GM23338 (cell line): ENCODE measurements around the gene MROH7. TPM values are rescaled to one million over a fixed set of nuclear protein-coding genes. Genes with fewer than 3 reads are reported as not detected.

Experiments used
- ATAC-seq: fragments of 200-7000 bp; cut with Tn5 transposase; 3 replicates; pipeline ENCODE4 v1.9.1; 2020
- DNase-seq: peaks from one replicate; pipeline ENCODE4 v3.0.0-alpha.2; 2015; ENCODE audit warnings: low spot score
- H2AFZ ChIP-seq: fragments of 200-600 bp; sonication (generic); 2 replicates; pipeline ENCODE4 v1.8.0; 2016; ENCODE audit warnings: antibody characterized with exemption, mild to moderate bottlenecking, moderate library complexity
- H3F3A ChIP-seq: fragments of 200-600 bp; sonication (generic); replicated peaks from 2 replicates; pipeline ENCODE4 v1.8.0; 2017; ENCODE audit warnings: antibody characterized with exemption, mixed run types, low read depth
- H3K27ac ChIP-seq: fragments of 200-600 bp; sonication (generic); 2 replicates; pipeline ENCODE4 v1.6.1; 2016; ENCODE audit warnings: low read depth
- H3K27me3 ChIP-seq: fragments of 200-600 bp; sonication (generic); 2 replicates; pipeline ENCODE4 v1.8.0; 2016; ENCODE audit warnings: mild to moderate bottlenecking, mixed run types, moderate library complexity; ENCODE audit not compliant: insufficient read depth
- H3K36me3 ChIP-seq: fragments of 200-600 bp; sonication (generic); 2 replicates; pipeline ENCODE4 v1.8.0; 2016; ENCODE audit warnings: mild to moderate bottlenecking; ENCODE audit not compliant: insufficient read depth
- H3K4me1 ChIP-seq: fragments of 200-600 bp; sonication (generic); 2 replicates; pipeline ENCODE4 v1.8.0; 2016; ENCODE audit warnings: mild to moderate bottlenecking, moderate library complexity; ENCODE audit not compliant: insufficient read depth
- H3K4me2 ChIP-seq: fragments of 200-600 bp; sonication (generic); 2 replicates; pipeline ENCODE4 v1.7.1; 2017; ENCODE audit warnings: mixed run types
- H3K4me3 ChIP-seq: fragments of 200-600 bp; sonication (generic); 2 replicates; pipeline ENCODE4 v1.6.1; 2016; ENCODE audit warnings: mixed run types
- H3K79me2 ChIP-seq: fragments of 200-600 bp; sonication (generic); replicated peaks from 2 replicates; pipeline ENCODE4 v1.8.0; 2017; ENCODE audit warnings: mild to moderate bottlenecking; ENCODE audit not compliant: insufficient read depth
- H3K9me2 ChIP-seq: fragments of 200-600 bp; sonication (generic); 2 replicates; pipeline ENCODE4 v1.8.0; 2017; ENCODE audit not compliant: insufficient read depth
- H4K20me1 ChIP-seq: fragments of 200-600 bp; sonication (generic); replicated peaks from 2 replicates; pipeline ENCODE4 v1.8.0; 2017; ENCODE audit warnings: mild to moderate bottlenecking; ENCODE audit not compliant: insufficient read depth
- H3K27ac Mint-ChIP-seq: 2 replicates; pipeline ENCODE4 v1.8.0; 2020; ENCODE audit warnings: inconsistent platforms, mild to moderate bottlenecking, moderate library complexity, mixed read lengths
- H3K27me3 Mint-ChIP-seq: 3 replicates; pipeline ENCODE4 v1.8.0; 2022; ENCODE audit warnings: low read depth, mild to moderate bottlenecking, moderate library complexity, mixed read lengths, inconsistent platforms; ENCODE audit not compliant: insufficient read depth, poor library complexity
- H3K36me3 Mint-ChIP-seq: 3 replicates; pipeline ENCODE4 v1.8.0; 2021; ENCODE audit warnings: low read depth, mild to moderate bottlenecking, inconsistent platforms, moderate library complexity, mixed read lengths
- H3K4me1 Mint-ChIP-seq: 3 replicates; pipeline ENCODE4 v1.8.0; 2020; ENCODE audit warnings: mild to moderate bottlenecking, inconsistent platforms, mixed read lengths
- H3K4me3 Mint-ChIP-seq: 3 replicates; pipeline ENCODE4 v1.8.0; 2021; ENCODE audit warnings: moderate library complexity, mild to moderate bottlenecking, inconsistent platforms, mixed read lengths
- H3K9me3 Mint-ChIP-seq: 3 replicates; pipeline ENCODE4 v1.8.0; 2020; ENCODE audit warnings: moderate library complexity, mild to moderate bottlenecking, inconsistent platforms, mixed read lengths
- EZH2 ChIP-seq: fragments of 200-600 bp; sonication (generic); IDR thresholded peaks from one replicate; pipeline ENCODE4 v1.8.0; 2017; ENCODE audit warnings: antibody characterized with exemption, mild to moderate bottlenecking, low read depth; ENCODE audit not compliant: unreplicated experiment
- EZH2phosphoT487 ChIP-seq: fragments of 200-600 bp; sonication (generic); IDR thresholded peaks from one replicate; pipeline ENCODE4 v1.8.1; 2018; ENCODE audit warnings: antibody characterized with exemption; ENCODE audit not compliant: unreplicated experiment
- JUNB ChIP-seq: IDR thresholded peaks from one replicate; pipeline ENCODE4 v1.6.1; 2016; ENCODE audit warnings: antibody characterized with exemption; ENCODE audit not compliant: unreplicated experiment
- NANOG ChIP-seq: IDR thresholded peaks from 2 replicates; pipeline ENCODE4 v1.6.1; 2016; ENCODE audit warnings: antibody characterized with exemption, borderline replicate concordance
- POLR2AphosphoS5 ChIP-seq: IDR thresholded peaks from 2 replicates; pipeline ENCODE4 v1.6.1; 2016; ENCODE audit warnings: antibody characterized with exemption, low read depth
- STAT1 ChIP-seq: IDR thresholded peaks from one replicate; pipeline ENCODE4 v1.6.1; 2016; ENCODE audit warnings: antibody characterized with exemption; ENCODE audit not compliant: unreplicated experiment
- ZNF331 ChIP-seq: fragments of 250-450 bp; sonication (Bioruptor Pico); IDR thresholded peaks from 2 replicates; pipeline ENCODE4 v1.5.0; 2020; ENCODE audit warnings: low read depth, mild to moderate bottlenecking, moderate library complexity
- polyA plus RNA-seq: library from polyadenylated mRNA; unstranded; fragments of >200 nt; fragmentation: Nextera tagmentation; extraction: Ambion mirVana; gene quantifications from 2 replicates; pipeline ENCODE4 v1.2.1, GENCODE V29; 2016
- total RNA-seq: library from RNA; depleted of rRNA; stranded (reverse); fragments of >200 nt; shearing (Covaris generic); gene quantifications from 2 replicates; pipeline ENCODE4 v1.2.3, GENCODE V29; 2014
- TF ChIP-seq, protein P1 (sequence below): IDR thresholded peaks from one replicate; pipeline ENCODE4 v1.6.1; 2018; ENCODE audit warnings: antibody characterized with exemption; ENCODE audit not compliant: unreplicated experiment
- TF ChIP-seq, protein P2 (sequence below): IDR thresholded peaks from 2 replicates; pipeline ENCODE4 v1.6.1; 2016; ENCODE audit warnings: antibody characterized with exemption
- TF ChIP-seq, protein P3 (sequence below): fragments of 250-450 bp; sonication (Bioruptor Pico); IDR thresholded peaks from 2 replicates; pipeline ENCODE4 v1.5.0; 2020; ENCODE audit warnings: mild to moderate bottlenecking, moderate library complexity

The MROH7 gene
- total and polyA plus RNA-seq, 2 experiments from 2014 or later = 0.17 TPM; not detected in 1

DNA sequence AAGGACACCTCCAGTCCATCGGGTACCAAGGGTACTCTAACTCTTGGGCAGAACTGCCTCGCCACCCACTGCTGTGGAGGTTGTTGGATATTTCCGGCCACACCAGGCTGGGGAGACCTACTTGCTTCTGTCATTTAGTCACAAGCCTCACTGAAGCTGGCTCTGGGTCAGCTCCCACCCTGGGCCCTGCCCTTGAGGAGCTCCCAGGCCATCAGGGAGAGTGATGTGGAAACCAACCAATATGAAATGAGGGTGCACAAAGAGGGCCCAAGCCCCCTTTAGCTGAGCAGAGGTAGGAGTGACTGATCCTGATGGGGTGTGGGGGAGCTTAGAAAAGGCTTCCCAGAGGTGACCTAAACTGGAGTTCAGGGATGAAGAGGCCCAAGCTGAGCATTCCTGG lies 103.1 kb downstream of the MROH7 start:
- no peak overlapping the region for H3K4me3 Mint-ChIP-seq

DNA sequence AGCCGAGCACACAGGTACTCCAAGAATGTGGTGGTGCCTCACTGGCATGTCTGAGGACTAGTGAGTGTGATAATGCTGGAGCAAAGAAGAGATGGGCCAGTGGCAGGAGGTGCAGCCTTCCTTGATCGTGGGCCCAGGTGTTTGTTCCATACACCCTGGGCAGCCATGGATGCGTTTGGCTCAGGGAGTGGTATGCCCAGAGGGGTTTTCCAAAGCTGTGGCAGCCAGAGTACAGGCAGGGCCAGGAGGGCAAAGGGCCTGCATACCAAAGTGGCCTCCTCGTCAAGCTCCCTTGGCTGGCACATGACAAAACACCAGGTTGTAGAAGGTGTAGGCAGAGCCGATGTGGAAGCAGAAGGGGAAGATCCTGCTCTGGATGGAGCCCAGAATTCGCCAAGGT lies 103.7 kb downstream of the MROH7 start:
- peaks cover 2% of the 10 kb centered on the region; the same call in 1 of the 3 replicates for H3K9me3 Mint-ChIP-seq
- H3K4me3 Mint-ChIP-seq = no peak overlapping the region
- H3K4me1 Mint-ChIP-seq = peaks cover 2% of the 10 kb centered on the region; the same call in 2 of the 3 replicates
- no peaks in the 10 kb centered on the region for H3K27me3 ChIP-seq
- H3K36me3 ChIP-seq = no peaks in the 10 kb centered on the region; the same call in none of the 2 replicates
- H4K20me1 ChIP-seq = no peaks in the 10 kb centered on the region; the same call in 1 of the 2 replicates
- no peak overlapping the region for H2AFZ ChIP-seq
- DNase-seq = no peak
- H3K4me1 ChIP-seq = no peaks in the 10 kb centered on the region
- H3K4me3 ChIP-seq = no peak overlapping the region
- H3K27ac Mint-ChIP-seq = no peak overlapping the region
- no peak for ATAC-seq
- peaks cover 23% of the 10 kb centered on the region for H3K36me3 Mint-ChIP-seq
- H3K27ac ChIP-seq = no peak overlapping the region
- no peaks in the 10 kb centered on the region for H3K9me2 ChIP-seq
- H3K79me2 ChIP-seq = no peaks in the 10 kb centered on the region
- no peaks in the 10 kb centered on the region for H3F3A ChIP-seq
- H3K27me3 Mint-ChIP-seq = peaks cover 10% of the 10 kb centered on the region
- H3K4me2 ChIP-seq = no peak overlapping the region
- TF ChIP-seq, protein P1, sequence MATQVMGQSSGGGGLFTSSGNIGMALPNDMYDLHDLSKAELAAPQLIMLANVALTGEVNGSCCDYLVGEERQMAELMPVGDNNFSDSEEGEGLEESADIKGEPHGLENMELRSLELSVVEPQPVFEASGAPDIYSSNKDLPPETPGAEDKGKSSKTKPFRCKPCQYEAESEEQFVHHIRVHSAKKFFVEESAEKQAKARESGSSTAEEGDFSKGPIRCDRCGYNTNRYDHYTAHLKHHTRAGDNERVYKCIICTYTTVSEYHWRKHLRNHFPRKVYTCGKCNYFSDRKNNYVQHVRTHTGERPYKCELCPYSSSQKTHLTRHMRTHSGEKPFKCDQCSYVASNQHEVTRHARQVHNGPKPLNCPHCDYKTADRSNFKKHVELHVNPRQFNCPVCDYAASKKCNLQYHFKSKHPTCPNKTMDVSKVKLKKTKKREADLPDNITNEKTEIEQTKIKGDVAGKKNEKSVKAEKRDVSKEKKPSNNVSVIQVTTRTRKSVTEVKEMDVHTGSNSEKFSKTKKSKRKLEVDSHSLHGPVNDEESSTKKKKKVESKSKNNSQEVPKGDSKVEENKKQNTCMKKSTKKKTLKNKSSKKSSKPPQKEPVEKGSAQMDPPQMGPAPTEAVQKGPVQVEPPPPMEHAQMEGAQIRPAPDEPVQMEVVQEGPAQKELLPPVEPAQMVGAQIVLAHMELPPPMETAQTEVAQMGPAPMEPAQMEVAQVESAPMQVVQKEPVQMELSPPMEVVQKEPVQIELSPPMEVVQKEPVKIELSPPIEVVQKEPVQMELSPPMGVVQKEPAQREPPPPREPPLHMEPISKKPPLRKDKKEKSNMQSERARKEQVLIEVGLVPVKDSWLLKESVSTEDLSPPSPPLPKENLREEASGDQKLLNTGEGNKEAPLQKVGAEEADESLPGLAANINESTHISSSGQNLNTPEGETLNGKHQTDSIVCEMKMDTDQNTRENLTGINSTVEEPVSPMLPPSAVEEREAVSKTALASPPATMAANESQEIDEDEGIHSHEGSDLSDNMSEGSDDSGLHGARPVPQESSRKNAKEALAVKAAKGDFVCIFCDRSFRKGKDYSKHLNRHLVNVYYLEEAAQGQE = no peak
- TF ChIP-seq ZNF331 (CRISPR knock-in tag) = no peak
- TF ChIP-seq JUNB = no peak
- TF ChIP-seq, protein P2, sequence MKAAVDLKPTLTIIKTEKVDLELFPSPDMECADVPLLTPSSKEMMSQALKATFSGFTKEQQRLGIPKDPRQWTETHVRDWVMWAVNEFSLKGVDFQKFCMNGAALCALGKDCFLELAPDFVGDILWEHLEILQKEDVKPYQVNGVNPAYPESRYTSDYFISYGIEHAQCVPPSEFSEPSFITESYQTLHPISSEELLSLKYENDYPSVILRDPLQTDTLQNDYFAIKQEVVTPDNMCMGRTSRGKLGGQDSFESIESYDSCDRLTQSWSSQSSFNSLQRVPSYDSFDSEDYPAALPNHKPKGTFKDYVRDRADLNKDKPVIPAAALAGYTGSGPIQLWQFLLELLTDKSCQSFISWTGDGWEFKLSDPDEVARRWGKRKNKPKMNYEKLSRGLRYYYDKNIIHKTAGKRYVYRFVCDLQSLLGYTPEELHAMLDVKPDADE = no peak
- no peak for TF ChIP-seq EZH2phosphoT487
- TF ChIP-seq POLR2AphosphoS5 = no peak
- no peak for TF ChIP-seq STAT1
- TF ChIP-seq, protein P3, sequence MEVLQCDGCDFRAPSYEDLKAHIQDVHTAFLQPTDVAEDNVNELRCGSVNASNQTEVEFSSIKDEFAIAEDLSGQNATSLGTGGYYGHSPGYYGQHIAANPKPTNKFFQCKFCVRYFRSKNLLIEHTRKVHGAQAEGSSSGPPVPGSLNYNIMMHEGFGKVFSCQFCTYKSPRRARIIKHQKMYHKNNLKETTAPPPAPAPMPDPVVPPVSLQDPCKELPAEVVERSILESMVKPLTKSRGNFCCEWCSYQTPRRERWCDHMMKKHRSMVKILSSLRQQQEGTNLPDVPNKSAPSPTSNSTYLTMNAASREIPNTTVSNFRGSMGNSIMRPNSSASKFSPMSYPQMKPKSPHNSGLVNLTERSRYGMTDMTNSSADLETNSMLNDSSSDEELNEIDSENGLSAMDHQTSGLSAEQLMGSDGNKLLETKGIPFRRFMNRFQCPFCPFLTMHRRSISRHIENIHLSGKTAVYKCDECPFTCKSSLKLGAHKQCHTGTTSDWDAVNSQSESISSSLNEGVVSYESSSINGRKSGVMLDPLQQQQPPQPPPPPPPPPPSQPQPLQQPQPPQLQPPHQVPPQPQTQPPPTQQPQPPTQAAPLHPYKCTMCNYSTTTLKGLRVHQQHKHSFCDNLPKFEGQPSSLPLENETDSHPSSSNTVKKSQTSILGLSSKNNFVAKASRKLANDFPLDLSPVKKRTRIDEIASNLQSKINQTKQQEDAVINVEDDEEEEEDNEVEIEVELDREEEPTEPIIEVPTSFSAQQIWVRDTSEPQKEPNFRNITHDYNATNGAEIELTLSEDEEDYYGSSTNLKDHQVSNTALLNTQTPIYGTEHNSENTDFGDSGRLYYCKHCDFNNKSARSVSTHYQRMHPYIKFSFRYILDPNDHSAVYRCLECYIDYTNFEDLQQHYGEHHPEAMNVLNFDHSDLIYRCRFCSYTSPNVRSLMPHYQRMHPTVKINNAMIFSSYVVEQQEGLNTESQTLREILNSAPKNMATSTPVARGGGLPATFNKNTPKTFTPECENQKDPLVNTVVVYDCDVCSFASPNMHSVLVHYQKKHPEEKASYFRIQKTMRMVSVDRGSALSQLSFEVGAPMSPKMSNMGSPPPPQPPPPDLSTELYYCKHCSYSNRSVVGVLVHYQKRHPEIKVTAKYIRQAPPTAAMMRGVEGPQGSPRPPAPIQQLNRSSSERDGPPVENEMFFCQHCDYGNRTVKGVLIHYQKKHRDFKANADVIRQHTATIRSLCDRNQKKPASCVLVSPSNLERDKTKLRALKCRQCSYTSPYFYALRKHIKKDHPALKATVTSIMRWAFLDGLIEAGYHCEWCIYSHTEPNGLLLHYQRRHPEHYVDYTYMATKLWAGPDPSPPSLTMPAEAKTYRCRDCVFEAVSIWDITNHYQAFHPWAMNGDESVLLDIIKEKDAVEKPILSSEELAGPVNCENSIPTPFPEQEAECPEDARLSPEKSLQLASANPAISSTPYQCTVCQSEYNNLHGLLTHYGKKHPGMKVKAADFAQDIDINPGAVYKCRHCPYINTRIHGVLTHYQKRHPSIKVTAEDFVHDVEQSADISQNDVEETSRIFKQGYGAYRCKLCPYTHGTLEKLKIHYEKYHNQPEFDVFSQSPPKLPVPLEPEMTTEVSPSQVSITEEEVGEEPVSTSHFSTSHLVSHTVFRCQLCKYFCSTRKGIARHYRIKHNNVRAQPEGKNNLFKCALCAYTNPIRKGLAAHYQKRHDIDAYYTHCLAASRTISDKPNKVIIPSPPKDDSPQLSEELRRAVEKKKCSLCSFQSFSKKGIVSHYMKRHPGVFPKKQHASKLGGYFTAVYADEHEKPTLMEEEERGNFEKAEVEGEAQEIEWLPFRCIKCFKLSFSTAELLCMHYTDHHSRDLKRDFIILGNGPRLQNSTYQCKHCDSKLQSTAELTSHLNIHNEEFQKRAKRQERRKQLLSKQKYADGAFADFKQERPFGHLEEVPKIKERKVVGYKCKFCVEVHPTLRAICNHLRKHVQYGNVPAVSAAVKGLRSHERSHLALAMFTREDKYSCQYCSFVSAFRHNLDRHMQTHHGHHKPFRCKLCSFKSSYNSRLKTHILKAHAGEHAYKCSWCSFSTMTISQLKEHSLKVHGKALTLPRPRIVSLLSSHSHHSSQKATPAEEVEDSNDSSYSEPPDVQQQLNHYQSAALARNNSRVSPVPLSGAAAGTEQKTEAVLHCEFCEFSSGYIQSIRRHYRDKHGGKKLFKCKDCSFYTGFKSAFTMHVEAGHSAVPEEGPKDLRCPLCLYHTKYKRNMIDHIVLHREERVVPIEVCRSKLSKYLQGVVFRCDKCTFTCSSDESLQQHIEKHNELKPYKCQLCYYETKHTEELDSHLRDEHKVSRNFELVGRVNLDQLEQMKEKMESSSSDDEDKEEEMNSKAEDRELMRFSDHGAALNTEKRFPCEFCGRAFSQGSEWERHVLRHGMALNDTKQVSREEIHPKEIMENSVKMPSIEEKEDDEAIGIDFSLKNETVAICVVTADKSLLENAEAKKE (CRISPR knock-in tag) = no peak
- no peak for TF ChIP-seq EZH2
- no peak for TF ChIP-seq NANOG

More for the DNA sequence above, 103.1 kb downstream of the MROH7 start:
- TF ChIP-seq EZH2 = no peak
- Histone ChIP-seq H2AFZ (no peak overlapping the region), H3F3A (no peaks in the 10 kb centered on the region), H3K9me2 (no peaks in the 10 kb centered on the region), H3K27me3 (no peaks in the 10 kb centered on the region), H4K20me1 (no peaks in the 10 kb centered on the region; the same call in 1 of the 2 replicates), H3K4me1 (no peaks in the 10 kb centered on the region), H3K4me2 (no peak overlapping the region), H3K27ac (no peak overlapping the region), H3K4me3 (no peak overlapping the region), H3K79me2 (no peaks in the 10 kb centered on the region), H3K36me3 (peaks cover 5% of the 10 kb centered on the region)
- H3K36me3 Mint-ChIP-seq = peaks cover 24% of the 10 kb centered on the region
- ATAC-seq = no peak
- DNase-seq = no peak
- H3K27me3 Mint-ChIP-seq = peaks cover 10% of the 10 kb centered on the region
- peaks cover 2% of the 10 kb centered on the region; the same call in 2 of the 3 replicates for H3K4me1 Mint-ChIP-seq
- H3K27ac Mint-ChIP-seq = no peak overlapping the region
- peaks cover 2% of the 10 kb centered on the region; the same call in 1 of the 3 replicates for H3K9me3 Mint-ChIP-seq
